ENCODE measurements around the gene CCNI2. TPM values are rescaled to one million over a fixed set of nuclear protein-coding genes. Genes with fewer than 3 reads are reported as not detected.

The CCNI2 gene
- total RNA-seq, 1 donor, result 1.5 TPM

- Histone ChIP-seq H3K4me3 (ENCODE audit: low read length) (no peak overlapping the region), H3K9me3 (ENCODE audit: low read depth, low read length) (no peaks in the 10 kb centered on the region), H3K27me3 (ENCODE audit: insufficient read depth, low read length) (peaks cover 73% of the 10 kb centered on the region), H3K4me1 (ENCODE audit: insufficient read depth, low read length) (peaks cover 22% of the 10 kb centered on the region)
Observed at GRCh38 chr5:132778856-132779255, 31.6 kb downstream of the CCNI2 start.

- H3K4me1 ChIP-seq (ENCODE audit: insufficient read depth, low read length), result peaks cover 22% of the 10 kb centered on the region
- H3K9me3 ChIP-seq (ENCODE audit: low read depth, low read length), result no peaks in the 10 kb centered on the region
- H3K4me3 ChIP-seq (ENCODE audit: low read length), result no peak overlapping the region
- peaks cover 71% of the 10 kb centered on the region for H3K27me3 ChIP-seq (ENCODE audit: insufficient read depth, low read length)
Observed at GRCh38 chr5:132779961-132780360, 32.7 kb downstream of the CCNI2 start.

- Histone ChIP-seq H3K27me3 (ENCODE audit: insufficient read depth, low read length) (peaks cover 65% of the 10 kb centered on the region), H3K4me1 (ENCODE audit: insufficient read depth, low read length) (peaks cover 22% of the 10 kb centered on the region), H3K4me3 (ENCODE audit: low read length) (no peak overlapping the region), H3K9me3 (ENCODE audit: low read depth, low read length) (no peaks in the 10 kb centered on the region)
Observed at GRCh38 chr5:132780577-132780976, 33.4 kb downstream of the CCNI2 start.

- Histone ChIP-seq H3K4me3 (ENCODE audit: low read length) (no peak overlapping the region), H3K9me3 (ENCODE audit: low read depth, low read length) (no peaks in the 10 kb centered on the region), H3K4me1 (ENCODE audit: insufficient read depth, low read length) (peaks cover 20% of the 10 kb centered on the region), H3K27me3 (ENCODE audit: insufficient read depth, low read length) (peaks cover 61% of the 10 kb centered on the region)
Observed at GRCh38 chr5:132781029-132781428, 33.8 kb downstream of the CCNI2 start.

GRCh38 chr5:132782101-132782500 lies 34.9 kb downstream of the CCNI2 start:
- Histone ChIP-seq H3K9me3 (ENCODE audit: low read depth, low read length) (no peaks in the 10 kb centered on the region), H3K4me3 (ENCODE audit: low read length) (no peak overlapping the region)

GRCh38 chr5:132785365-132785764 lies 38.1 kb downstream of the CCNI2 start:
- Histone ChIP-seq H3K27me3 (ENCODE audit: insufficient read depth, low read length) (peaks cover 30% of the 10 kb centered on the region), H3K9me3 (ENCODE audit: low read depth, low read length) (no peaks in the 10 kb centered on the region), H3K4me1 (ENCODE audit: insufficient read depth, low read length) (peaks cover 8% of the 10 kb centered on the region), H3K4me3 (ENCODE audit: low read length) (no peak overlapping the region)

More at GRCh38 chr5:132782101-132782500, 34.9 kb downstream of the CCNI2 start:
- H3K4me1 ChIP-seq (ENCODE audit: insufficient read depth, low read length), result peaks cover 17% of the 10 kb centered on the region
- peaks cover 56% of the 10 kb centered on the region for H3K27me3 ChIP-seq (ENCODE audit: insufficient read depth, low read length)

GRCh38 chr5:132785864-132786263 lies 38.6 kb downstream of the CCNI2 start:
- Histone ChIP-seq H3K4me3 (ENCODE audit: low read length) (no peak overlapping the region), H3K4me1 (ENCODE audit: insufficient read depth, low read length) (peaks cover 8% of the 10 kb centered on the region), H3K27me3 (ENCODE audit: insufficient read depth, low read length) (peaks cover 26% of the 10 kb centered on the region), H3K9me3 (ENCODE audit: low read depth, low read length) (no peaks in the 10 kb centered on the region)

GRCh38 chr5:132787076-132787475 lies 39.9 kb downstream of the CCNI2 start:
- no peak overlapping the region for H3K4me3 ChIP-seq (ENCODE audit: low read length)
- peaks cover 13% of the 10 kb centered on the region for H3K27me3 ChIP-seq (ENCODE audit: insufficient read depth, low read length)
- H3K9me3 ChIP-seq (ENCODE audit: low read depth, low read length), result no peaks in the 10 kb centered on the region
- H3K4me1 ChIP-seq (ENCODE audit: insufficient read depth, low read length), result peaks cover 5% of the 10 kb centered on the region

- H3K4me3 ChIP-seq (ENCODE audit: low read length), result no peak overlapping the region
- H3K27me3 ChIP-seq (ENCODE audit: insufficient read depth, low read length), result peaks cover 4% of the 10 kb centered on the region
- H3K9me3 ChIP-seq (ENCODE audit: low read depth, low read length), result no peaks in the 10 kb centered on the region
- no peaks in the 10 kb centered on the region for H3K4me1 ChIP-seq (ENCODE audit: insufficient read depth, low read length)
Observed at GRCh38 chr5:132788508-132788907, 41.3 kb downstream of the CCNI2 start.

- Histone ChIP-seq H3K4me1 (ENCODE audit: insufficient read depth, low read length) (no peaks in the 10 kb centered on the region), H3K27me3 (ENCODE audit: insufficient read depth, low read length) (peaks cover 3% of the 10 kb centered on the region), H3K9me3 (ENCODE audit: low read depth, low read length) (no peaks in the 10 kb centered on the region), H3K4me3 (ENCODE audit: low read length) (no peak overlapping the region)
Observed at GRCh38 chr5:132788990-132789886, 42.0 kb downstream of the CCNI2 start.

- no peaks in the 10 kb centered on the region for H3K4me1 ChIP-seq (ENCODE audit: insufficient read depth, low read length)
- H3K27me3 ChIP-seq (ENCODE audit: insufficient read depth, low read length), result peaks cover 3% of the 10 kb centered on the region
- H3K9me3 ChIP-seq (ENCODE audit: low read depth, low read length), result no peaks in the 10 kb centered on the region
- H3K4me3 ChIP-seq (ENCODE audit: low read length), result no peak overlapping the region
Observed at GRCh38 chr5:132790201-132790865, 43.1 kb downstream of the CCNI2 start.

GRCh38 chr5:132791026-132791425 lies 43.8 kb downstream of the CCNI2 start:
- Histone ChIP-seq H3K4me3 (ENCODE audit: low read length) (no peak overlapping the region), H3K4me1 (ENCODE audit: insufficient read depth, low read length) (no peaks in the 10 kb centered on the region), H3K9me3 (ENCODE audit: low read depth, low read length) (no peaks in the 10 kb centered on the region), H3K27me3 (ENCODE audit: insufficient read depth, low read length) (peaks cover 3% of the 10 kb centered on the region)

- no peaks in the 10 kb centered on the region for H3K9me3 ChIP-seq (ENCODE audit: low read depth, low read length)
- no peak overlapping the region for H3K4me3 ChIP-seq (ENCODE audit: low read length)
- no peaks in the 10 kb centered on the region for H3K4me1 ChIP-seq (ENCODE audit: insufficient read depth, low read length)
- H3K27me3 ChIP-seq (ENCODE audit: insufficient read depth, low read length), result peaks cover 16% of the 10 kb centered on the region
Observed at GRCh38 chr5:132797651-132798050, 50.4 kb downstream of the CCNI2 start.

GRCh38 chr5:132799392-132799791 lies 52.2 kb downstream of the CCNI2 start:
- H3K4me1 ChIP-seq (ENCODE audit: insufficient read depth, low read length), result no peaks in the 10 kb centered on the region
- H3K9me3 ChIP-seq (ENCODE audit: low read depth, low read length), result no peaks in the 10 kb centered on the region
- H3K27me3 ChIP-seq (ENCODE audit: insufficient read depth, low read length), result peaks cover 16% of the 10 kb centered on the region
- H3K4me3 ChIP-seq (ENCODE audit: low read length), result no peak overlapping the region

GRCh38 chr5:132800545-132800944 lies 53.3 kb downstream of the CCNI2 start:
- H3K4me1 ChIP-seq (ENCODE audit: insufficient read depth, low read length), result no peaks in the 10 kb centered on the region
- no peaks in the 10 kb centered on the region for H3K9me3 ChIP-seq (ENCODE audit: low read depth, low read length)
- H3K4me3 ChIP-seq (ENCODE audit: low read length), result no peak overlapping the region
- H3K27me3 ChIP-seq (ENCODE audit: insufficient read depth, low read length), result peaks cover 16% of the 10 kb centered on the region
